HG03108 (cell line): ENCODE measurements around the gene MGAT3.

Experiments
- ATAC-seq: cut with Tn5 transposase; IDR thresholded peaks from one replicate; pipeline ENCODE4 v1.9.1; 2021; ENCODE audit warnings: moderate library complexity; ENCODE audit not compliant: unreplicated experiment

The MGAT3 gene

GRCh38 chr22:39448205-39449054, 8.4 kb upstream of the MGAT3 start:
- ATAC-seq: no peak

- ATAC-seq: no peak
These were observed 7.1 kb upstream of the MGAT3 start for GRCh38 chr22:39449708-39450107.

- no peak for ATAC-seq
These were observed 6.4 kb upstream of the MGAT3 start for GRCh38 chr22:39450258-39450955.

- no peak for ATAC-seq
These were observed 4.1 kb upstream of the MGAT3 start for GRCh38 chr22:39452740-39453040.

GRCh38 chr22:39453765-39454378, 2.9 kb upstream of the MGAT3 start:
- ATAC-seq: no peak

GRCh38 chr22:39454385-39454871, 2.4 kb upstream of the MGAT3 start:
- ATAC-seq: no peak

DNA sequence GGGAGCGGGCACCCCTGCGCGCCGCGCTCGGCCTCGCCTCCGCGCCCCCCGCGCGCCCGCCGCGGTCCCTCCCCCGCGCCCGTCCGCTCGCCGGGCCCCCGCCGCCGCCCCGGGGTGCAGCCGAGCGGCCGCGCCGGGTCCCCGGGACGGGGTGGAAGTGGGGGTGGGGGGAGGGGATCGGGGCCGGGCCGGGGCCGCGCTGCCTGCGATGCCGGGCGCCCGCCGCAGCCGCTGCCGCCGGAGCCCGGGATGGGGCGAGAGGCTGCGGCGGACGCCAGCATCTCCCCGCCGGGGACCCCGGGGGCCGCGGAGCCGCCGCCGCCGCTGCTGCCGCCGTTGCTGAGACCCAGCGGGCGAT, 365 bp downstream of the MGAT3 start:
- ATAC-seq: no peak

GRCh38 chr22:39457556-39458443, 988 bp downstream of the MGAT3 start:
- no peak for ATAC-seq

- no peak for ATAC-seq
These were observed 1.8 kb downstream of the MGAT3 start for GRCh38 chr22:39458444-39459083.

DNA sequence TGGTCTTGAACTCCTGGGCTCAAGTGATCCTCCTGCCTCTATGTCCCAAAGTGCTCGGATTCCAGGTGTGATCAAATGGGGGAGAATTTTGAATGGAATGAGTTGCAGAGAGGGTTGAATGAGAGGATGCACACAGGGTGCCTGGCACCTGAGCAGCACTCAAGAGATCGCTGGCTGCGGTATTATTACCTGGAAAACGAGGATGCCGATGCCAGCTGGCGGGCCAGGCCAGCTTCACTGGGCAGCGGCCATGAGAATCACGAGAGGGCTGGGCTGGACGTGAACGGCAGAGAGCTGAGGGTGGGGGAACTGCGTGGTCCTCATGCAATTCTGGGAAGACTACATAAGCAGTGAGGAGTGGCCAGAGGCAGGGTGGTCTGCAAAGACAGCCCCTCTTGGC, 2.9 kb downstream of the MGAT3 start:
- ATAC-seq: no peak

GRCh38 chr22:39462443-39463221, 5.8 kb downstream of the MGAT3 start:
- no peak for ATAC-seq

- no peak for ATAC-seq
These were observed 6.5 kb downstream of the MGAT3 start for GRCh38 chr22:39463277-39463676.

DNA sequence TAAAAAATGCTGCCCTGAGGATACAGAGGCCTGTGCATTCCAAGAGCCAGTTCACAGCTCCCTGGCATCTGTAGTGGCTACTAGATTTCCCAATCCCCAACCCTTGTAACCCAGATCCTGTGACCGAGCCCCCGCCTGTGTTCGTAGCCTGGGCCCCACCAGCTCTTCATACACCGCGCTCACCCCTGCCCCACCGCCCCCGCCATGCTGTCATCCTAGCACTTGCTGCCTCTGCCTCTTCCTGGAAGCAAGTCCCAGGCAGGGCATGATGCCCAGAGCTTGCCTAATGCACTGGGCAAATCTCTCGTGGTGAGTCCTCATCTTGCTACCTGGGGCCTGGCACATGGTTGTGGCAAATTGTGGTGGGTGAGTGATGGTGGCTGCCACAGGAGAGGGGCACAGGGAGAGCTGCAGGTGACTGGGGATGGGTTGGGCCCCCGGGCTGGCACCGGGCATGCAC, 7.1 kb downstream of the MGAT3 start:
- no peak for ATAC-seq

- no peak for ATAC-seq
These were observed 9.6 kb downstream of the MGAT3 start for GRCh38 chr22:39466228-39467006.

GRCh38 chr22:39467390-39467895, 10.6 kb downstream of the MGAT3 start:
- no peak for ATAC-seq

GRCh38 chr22:39468487-39469325, 11.9 kb downstream of the MGAT3 start:
- no peak for ATAC-seq

DNA sequence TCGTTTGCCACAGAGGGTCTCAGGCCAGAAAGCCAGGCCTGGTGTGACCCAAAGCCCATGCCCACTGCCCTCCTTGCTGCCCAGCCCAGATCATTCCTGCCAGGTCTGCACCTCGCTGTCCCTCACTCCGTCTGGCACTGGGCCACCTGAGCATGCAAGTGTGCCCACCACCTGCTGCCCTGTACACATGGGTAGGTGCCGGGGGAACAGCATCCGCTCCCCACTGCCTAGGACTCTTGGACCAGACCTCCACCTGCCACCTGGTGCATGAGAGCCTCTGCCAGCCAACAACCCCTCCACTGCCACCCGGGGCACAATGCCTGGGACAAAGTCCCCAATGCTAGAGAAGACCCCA, 12.5 kb downstream of the MGAT3 start:
- ATAC-seq: no peak
